Mucosa of stomach (tissue), 1 donor: Measurements from ENCODE around the gene FGL2.
"Not testable (repeated sequence)": the region's sequence is repeated elsewhere in the genome, so short reads cannot be mapped to it uniquely, and the experiment has no call there.

Experiments
- H3K27me3 ChIP-seq: one replicate; pipeline ENCODE4 v1.7.0; 2013; ENCODE audit warnings: mild to moderate bottlenecking, low read length; ENCODE audit not compliant: control insufficient read depth, insufficient read depth
- H3K36me3 ChIP-seq: one replicate; pipeline ENCODE4 v1.7.0; 2013; ENCODE audit warnings: low read length; ENCODE audit not compliant: control insufficient read depth, insufficient read depth
- H3K4me1 ChIP-seq: one replicate; pipeline ENCODE4 v1.7.0; 2013; ENCODE audit warnings: mild to moderate bottlenecking, low read length; ENCODE audit not compliant: control insufficient read depth, insufficient read depth
- H3K4me3 ChIP-seq: one replicate; pipeline ENCODE4 v1.7.0; 2013; ENCODE audit warnings: low read length
- H3K9ac ChIP-seq: one replicate; pipeline ENCODE4 v1.7.0; 2013; ENCODE audit warnings: mild to moderate bottlenecking, low read length, moderate library complexity
- H3K9me3 ChIP-seq: one replicate; pipeline ENCODE4 v1.7.0; 2013; ENCODE audit warnings: mild to moderate bottlenecking, low read length, moderate library complexity; ENCODE audit not compliant: control insufficient read depth
- donor health status: Pancreatic carcinoma.

The FGL2 gene

GRCh38 chr7:77235276-77235675 is 35.7 kb upstream of the FGL2 start:
- no peaks in the 10 kb centered on the region for H3K9me3 ChIP-seq
- no peaks in the 10 kb centered on the region for H3K36me3 ChIP-seq
- H3K9ac ChIP-seq = no peak overlapping the region
- H3K4me3 ChIP-seq = no peak overlapping the region
- H3K4me1 ChIP-seq = no peaks in the 10 kb centered on the region
- no peaks in the 10 kb centered on the region for H3K27me3 ChIP-seq

GRCh38 chr7:77232467-77232866 is 32.8 kb upstream of the FGL2 start:
- H3K9me3 ChIP-seq = no peaks in the 10 kb centered on the region
- no peak overlapping the region for H3K4me3 ChIP-seq
- H3K9ac ChIP-seq = no peak overlapping the region
- H3K4me1 ChIP-seq = no peaks in the 10 kb centered on the region
- H3K27me3 ChIP-seq = no peaks in the 10 kb centered on the region
- H3K36me3 ChIP-seq = no peaks in the 10 kb centered on the region

- not testable (repeated sequence) for H3K9ac ChIP-seq, H3K36me3 ChIP-seq, H3K9me3 ChIP-seq, H3K4me1 ChIP-seq, H3K4me3 ChIP-seq, H3K27me3 ChIP-seq
These were observed 29.2 kb upstream of the FGL2 start for GRCh38 chr7:77228795-77229194.

- no peaks in the 10 kb centered on the region for H3K27me3 ChIP-seq
- no peaks in the 10 kb centered on the region for H3K9me3 ChIP-seq
- H3K4me1 ChIP-seq = no peaks in the 10 kb centered on the region
- H3K36me3 ChIP-seq = no peaks in the 10 kb centered on the region
- H3K4me3 ChIP-seq = no peak overlapping the region
- no peak overlapping the region for H3K9ac ChIP-seq
These were observed 26.8 kb upstream of the FGL2 start for GRCh38 chr7:77226357-77226839.

GRCh38 chr7:77223261-77223660 is 23.6 kb upstream of the FGL2 start:
- Histone ChIP-seq H3K36me3 (no peaks in the 10 kb centered on the region), H3K4me1 (no peaks in the 10 kb centered on the region)

GRCh38 chr7:77222819-77223218 is 23.2 kb upstream of the FGL2 start:
- Histone ChIP-seq H3K9ac (no peak overlapping the region), H3K36me3 (no peaks in the 10 kb centered on the region), H3K4me3 (no peak overlapping the region), H3K27me3 (no peaks in the 10 kb centered on the region), H3K9me3 (no peaks in the 10 kb centered on the region), H3K4me1 (no peaks in the 10 kb centered on the region)

More at GRCh38 chr7:77223261-77223660, 23.6 kb upstream of the FGL2 start:
- Histone ChIP-seq H3K27me3 (no peaks in the 10 kb centered on the region), H3K9me3 (no peaks in the 10 kb centered on the region), H3K9ac (no peak overlapping the region), H3K4me3 (no peak overlapping the region)

GRCh38 chr7:77222065-77222464 is 22.4 kb upstream of the FGL2 start:
- Histone ChIP-seq H3K9ac (no peak overlapping the region), H3K9me3 (no peaks in the 10 kb centered on the region), H3K4me1 (peaks cover 3% of the 10 kb centered on the region), H3K27me3 (no peaks in the 10 kb centered on the region), H3K4me3 (no peak overlapping the region), H3K36me3 (no peaks in the 10 kb centered on the region)

GRCh38 chr7:77219701-77220331 is 20.2 kb upstream of the FGL2 start:
- H3K4me3 ChIP-seq, H3K27me3 ChIP-seq, H3K9me3 ChIP-seq, H3K36me3 ChIP-seq, H3K9ac ChIP-seq, H3K4me1 ChIP-seq: not testable (repeated sequence)

GRCh38 chr7:77217474-77218185 is 18.0 kb upstream of the FGL2 start:
- Histone ChIP-seq H3K27me3 (no peaks in the 10 kb centered on the region), H3K9ac (no peak overlapping the region), H3K4me3 (no peak overlapping the region), H3K36me3 (no peaks in the 10 kb centered on the region), H3K9me3 (no peaks in the 10 kb centered on the region), H3K4me1 (peaks cover 3% of the 10 kb centered on the region)

- H3K9ac ChIP-seq = no peak overlapping the region
- H3K4me1 ChIP-seq = peaks cover 3% of the 10 kb centered on the region
- H3K4me3 ChIP-seq = no peak overlapping the region
- no peaks in the 10 kb centered on the region for H3K36me3 ChIP-seq
- H3K27me3 ChIP-seq = no peaks in the 10 kb centered on the region
- no peaks in the 10 kb centered on the region for H3K9me3 ChIP-seq
These were observed 16.7 kb upstream of the FGL2 start for GRCh38 chr7:77216181-77216845.

- Histone ChIP-seq H3K36me3 (no peaks in the 10 kb centered on the region), H3K9me3 (peaks cover 9% of the 10 kb centered on the region), H3K4me1 (no peaks in the 10 kb centered on the region), H3K4me3 (no peak overlapping the region), H3K9ac (no peak overlapping the region), H3K27me3 (no peaks in the 10 kb centered on the region)
These were observed 10.0 kb upstream of the FGL2 start for GRCh38 chr7:77209479-77210139.

- no peak overlapping the region for H3K9ac ChIP-seq
- no peaks in the 10 kb centered on the region for H3K36me3 ChIP-seq
- H3K27me3 ChIP-seq = no peaks in the 10 kb centered on the region
- H3K4me1 ChIP-seq = no peaks in the 10 kb centered on the region
- H3K4me3 ChIP-seq = no peak overlapping the region
- peaks cover 9% of the 10 kb centered on the region for H3K9me3 ChIP-seq
These were observed 8.8 kb upstream of the FGL2 start for GRCh38 chr7:77208416-77208815.
